GM23248 (cell line): ENCODE measurements around the gene RENBP. TPM values are rescaled to one million over a fixed set of nuclear protein-coding genes. Genes with fewer than 3 reads are reported as not detected.

ENCODE experiments used
- DNase-seq: peaks from one replicate; pipeline ENCODE4 v3.0.0-alpha.2; 2015
- H2AFZ ChIP-seq: fragments of 200-600 bp; sonication (generic); 2 replicates; pipeline ENCODE4 v1.6.1; 2016; ENCODE audit warnings: antibody characterized with exemption
- H3F3A ChIP-seq: fragments of 200-600 bp; sonication (generic); 2 replicates; pipeline ENCODE4 v1.6.1; 2016; ENCODE audit warnings: mild to moderate bottlenecking, antibody characterized with exemption, mixed run types; ENCODE audit not compliant: insufficient read depth
- H3K27ac ChIP-seq: fragments of 200-600 bp; sonication (generic); 2 replicates; pipeline ENCODE4 v1.5.1; 2016; ENCODE audit warnings: mild to moderate bottlenecking
- H3K27me3 ChIP-seq: fragments of 200-600 bp; sonication (generic); replicated peaks from 2 replicates; pipeline ENCODE4 v1.6.1; 2016; ENCODE audit warnings: mild to moderate bottlenecking; ENCODE audit not compliant: insufficient read depth
- H3K36me3 ChIP-seq: fragments of 200-600 bp; sonication (generic); 2 replicates; pipeline ENCODE4 v1.6.1; 2016; ENCODE audit warnings: low read depth, mild to moderate bottlenecking
- H3K4me1 ChIP-seq: fragments of 200-600 bp; sonication (generic); 2 replicates; pipeline ENCODE4 v1.6.1; 2016; ENCODE audit warnings: mild to moderate bottlenecking; ENCODE audit not compliant: insufficient read depth
- H3K4me2 ChIP-seq: fragments of 200-600 bp; sonication (generic); one replicate; pipeline ENCODE4 v1.6.1; 2016; ENCODE audit warnings: mild to moderate bottlenecking; ENCODE audit not compliant: unreplicated experiment
- H3K4me3 ChIP-seq: fragments of 200-600 bp; sonication (generic); 2 replicates; pipeline ENCODE4 v1.5.1; 2016; ENCODE audit warnings: mild to moderate bottlenecking
- H3K79me2 ChIP-seq: fragments of 200-600 bp; sonication (generic); 2 replicates; pipeline ENCODE4 v1.6.1; 2016; ENCODE audit warnings: mild to moderate bottlenecking; ENCODE audit not compliant: insufficient read depth
- H3K9ac ChIP-seq: fragments of 200-600 bp; sonication (generic); 2 replicates; pipeline ENCODE4 v1.6.1; 2016; ENCODE audit warnings: mild to moderate bottlenecking
- H3K9me2 ChIP-seq: fragments of 200-600 bp; sonication (generic); 2 replicates; pipeline ENCODE4 v1.6.1; 2016; ENCODE audit warnings: mixed run types, mild to moderate bottlenecking, moderate library complexity; ENCODE audit not compliant: insufficient read depth
- H3K9me3 ChIP-seq: fragments of 200-600 bp; sonication (generic); one replicate; pipeline ENCODE4 v1.6.1; 2017; ENCODE audit warnings: low read depth
- H4K20me1 ChIP-seq: fragments of 200-600 bp; sonication (generic); 2 replicates; pipeline ENCODE4 v1.6.0; 2016; ENCODE audit not compliant: insufficient read depth
- EZH2 ChIP-seq: fragments of 200-600 bp; sonication (generic); IDR thresholded peaks from 2 replicates; pipeline ENCODE4 v1.6.1; 2018; ENCODE audit warnings: antibody characterized with exemption, mild to moderate bottlenecking; ENCODE audit not compliant: insufficient read depth, poor library complexity, severe bottlenecking
- EZH2phosphoT487 ChIP-seq: fragments of 200-600 bp; sonication (generic); IDR thresholded peaks from 2 replicates; pipeline ENCODE4 v1.6.1; 2018; ENCODE audit warnings: antibody characterized with exemption, moderate library complexity, mild to moderate bottlenecking, low read depth; ENCODE audit not compliant: insufficient read depth
- WGBS, 2 experiments: methylation state at CpG; one replicate each; pipeline ENCODE4 v1.1.6; 2015 to 2017; ENCODE audit warnings: low lambda C conversion rate in 2 of 2, low coverage in 1 of 2; ENCODE audit errors: missing lambda C conversion rate in 2 of 2; 5-methylcytosine and 5-hydroxymethylcytosine counted together
- in situ Hi-C: fragments of 300-500 bp; cut with MboI; formaldehyde crosslinking; loops from 2 replicates; pipeline ENCODE4 v1.15.0; 2020
- polyA plus RNA-seq: library from polyadenylated mRNA; unstranded; fragments of >200 nt; fragmentation: Nextera tagmentation; extraction: Ambion mirVana; gene quantifications from 2 replicates; pipeline ENCODE4 v1.2.1, GENCODE V29; 2016
- total RNA-seq: library from RNA; depleted of rRNA; stranded (reverse); fragments of >200 nt; shearing (Covaris generic); gene quantifications from 2 replicates; pipeline ENCODE4 v1.2.3, GENCODE V29; 2014

RENBP gene
- total and polyA plus RNA-seq, 2 experiments from 2014 or later, result 0.11 TPM; not detected in 1

GRCh38 chrX:153922932-153923857 lies 21.2 kb downstream of the RENBP start:
- H3K9me3 ChIP-seq, result no peaks in the 10 kb centered on the region
- H3K79me2 ChIP-seq, result no peaks in the 10 kb centered on the region
- no peaks in the 10 kb centered on the region for H3F3A ChIP-seq
- no peak overlapping the region for H2AFZ ChIP-seq
- no peak overlapping the region for H3K4me3 ChIP-seq
- H3K36me3 ChIP-seq, result no peaks in the 10 kb centered on the region
- TF ChIP-seq EZH2, result no peak
- TF ChIP-seq EZH2phosphoT487, result no peak
- no peaks in the 10 kb centered on the region for H4K20me1 ChIP-seq
- H3K9me2 ChIP-seq, result no peaks in the 10 kb centered on the region
- no peaks in the 10 kb centered on the region for H3K27me3 ChIP-seq
- in situ Hi-C loops, result no loop called here
- H3K4me2 ChIP-seq, result no peak overlapping the region
- no peak overlapping the region for H3K27ac ChIP-seq
- peak; percentile 56 for DNase-seq
- 73 to 76% methylated on average over 18 to 20 of the region's 25 CpGs for WGBS, 2 experiments
- H3K4me1 ChIP-seq, result no peaks in the 10 kb centered on the region
- H3K9ac ChIP-seq, result no peak overlapping the region

- peak; percentile 45 for DNase-seq
- H3K9me3 ChIP-seq, result no peaks in the 10 kb centered on the region
- H3K9ac ChIP-seq, result no peak overlapping the region
- H3K27ac ChIP-seq, result no peak overlapping the region
- H2AFZ ChIP-seq, result 0 out of 2 replicates have a peak overlapping the region, but pooled peaks have one; percentile 48
- no peak for TF ChIP-seq EZH2phosphoT487
- TF ChIP-seq EZH2, result no peak
- H3K4me2 ChIP-seq, result no peak overlapping the region
- H3K9me2 ChIP-seq, result no peaks in the 10 kb centered on the region
- WGBS, 2 experiments, result 28 to 46% methylated on average over 12 to 24 of the region's 40 CpGs
- no peaks in the 10 kb centered on the region for H3K4me1 ChIP-seq
- in situ Hi-C loops, result no loop called here
- no peaks in the 10 kb centered on the region for H3F3A ChIP-seq
- no peaks in the 10 kb centered on the region for H3K36me3 ChIP-seq
- H4K20me1 ChIP-seq, result no peaks in the 10 kb centered on the region
- no peaks in the 10 kb centered on the region for H3K79me2 ChIP-seq
- no peaks in the 10 kb centered on the region for H3K27me3 ChIP-seq
- H3K4me3 ChIP-seq, result no peak overlapping the region
These were observed 22.7 kb downstream of the RENBP start for GRCh38 chrX:153921511-153922446.

GRCh38 chrX:153921070-153921469 lies 23.4 kb downstream of the RENBP start:
- in situ Hi-C loops, result no loop called here
- H4K20me1 ChIP-seq, result no peaks in the 10 kb centered on the region
- H3K27me3 ChIP-seq, result no peaks in the 10 kb centered on the region
- H2AFZ ChIP-seq, result 0 out of 2 replicates have a peak overlapping the region, but pooled peaks have one; percentile 48
- H3F3A ChIP-seq, result no peaks in the 10 kb centered on the region
- peak; percentile 43 for DNase-seq
- no peak overlapping the region for H3K4me3 ChIP-seq
- 54 to 92% methylated on average over 4 to 8 of the region's 16 CpGs for WGBS, 2 experiments
- no peaks in the 10 kb centered on the region for H3K9me3 ChIP-seq
- H3K27ac ChIP-seq, result no peak overlapping the region
- H3K36me3 ChIP-seq, result no peaks in the 10 kb centered on the region
- no peaks in the 10 kb centered on the region for H3K4me1 ChIP-seq
- H3K9me2 ChIP-seq, result no peaks in the 10 kb centered on the region
- H3K9ac ChIP-seq, result no peak overlapping the region
- TF ChIP-seq EZH2 (no peak), EZH2phosphoT487 (no peak)
- no peaks in the 10 kb centered on the region for H3K79me2 ChIP-seq
- H3K4me2 ChIP-seq, result no peak overlapping the region

GRCh38 chrX:153920546-153920945 lies 23.9 kb downstream of the RENBP start:
- DNase-seq, result no peak
- no peaks in the 10 kb centered on the region for H3K9me3 ChIP-seq
- H3K4me1 ChIP-seq, result no peaks in the 10 kb centered on the region
- in situ Hi-C loops, result no loop called here
- WGBS, 2 experiments, result 87 to 100% methylated on average over 1 to 11 of the region's 14 CpGs
- H3K79me2 ChIP-seq, result no peaks in the 10 kb centered on the region
- no peak overlapping the region for H3K4me3 ChIP-seq
- no peaks in the 10 kb centered on the region for H3F3A ChIP-seq
- no peak overlapping the region for H3K4me2 ChIP-seq
- H3K27me3 ChIP-seq, result no peaks in the 10 kb centered on the region
- no peak overlapping the region for H2AFZ ChIP-seq
- H3K9ac ChIP-seq, result no peak overlapping the region
- H3K27ac ChIP-seq, result no peak overlapping the region
- no peaks in the 10 kb centered on the region for H4K20me1 ChIP-seq
- TF ChIP-seq EZH2, result no peak
- no peak for TF ChIP-seq EZH2phosphoT487
- no peaks in the 10 kb centered on the region for H3K36me3 ChIP-seq
- H3K9me2 ChIP-seq, result no peaks in the 10 kb centered on the region
